ENCODE measurements around the gene RBMS3.

RBMS3 gene

GRCh38 chr3:29747991-29748390 is 467.1 kb downstream of the RBMS3 start:
- H3K27ac ChIP-seq (ENCODE audit: low read depth, low read length) = no peak overlapping the region
- H3K9ac ChIP-seq (ENCODE audit: low read length) = no peak overlapping the region
- peaks cover 2% of the 10 kb centered on the region for H3K9me3 ChIP-seq (ENCODE audit: insufficient read depth, low read depth, low read length)
- no peaks in the 10 kb centered on the region for H3K79me1 ChIP-seq (ENCODE audit: low read length)
- H4K91ac ChIP-seq (ENCODE audit: low read depth, low read length) = no peak overlapping the region
- H3K23ac ChIP-seq (ENCODE audit: low read length) = no peak overlapping the region
- no peak overlapping the region for H3K4ac ChIP-seq (ENCODE audit: low read depth, low read length)
- no peak overlapping the region for H2BK5ac ChIP-seq (ENCODE audit: low read depth, low read length, poor library complexity)
- H2BK120ac ChIP-seq (ENCODE audit: insufficient read depth, low read length, poor library complexity) = no peak overlapping the region
- H3K27me3 ChIP-seq (ENCODE audit: insufficient read depth, low read length) = no peaks in the 10 kb centered on the region
- H3K4me3 ChIP-seq (ENCODE audit: low read depth, low read length) = no peak overlapping the region
- no peaks in the 10 kb centered on the region for H3K36me3 ChIP-seq (ENCODE audit: control insufficient read depth in 1 of 2, insufficient read depth in 2 of 2, low read length in 2 of 2)
- no peak overlapping the region for H2BK12ac ChIP-seq (ENCODE audit: low read length)
- no peak overlapping the region for H2AFZ ChIP-seq (ENCODE audit: insufficient read depth, low read length, poor library complexity)
- no peaks in the 10 kb centered on the region for H3K79me2 ChIP-seq (ENCODE audit: control insufficient read depth, insufficient read depth, low read length, poor library complexity)
- no peak overlapping the region for H3K14ac ChIP-seq (ENCODE audit: low read length)
- no peak overlapping the region for H3K4me2 ChIP-seq (ENCODE audit: low read length)
- H3K4me1 ChIP-seq (ENCODE audit: control insufficient read depth in 1 of 2, insufficient read depth in 2 of 2, low read length in 2 of 2) = no peaks in the 10 kb centered on the region
- H4K12ac ChIP-seq (ENCODE audit: low read depth, low read length) = no peak overlapping the region
- no peak overlapping the region for H2AK5ac ChIP-seq (ENCODE audit: low read length)
- DNase-seq = no peak
- H4K8ac ChIP-seq (ENCODE audit: low read depth, low read length) = no peak overlapping the region
- H3K18ac ChIP-seq (ENCODE audit: low read length) = no peak overlapping the region

GRCh38 chr3:29751647-29752314 is 470.9 kb downstream of the RBMS3 start:
- Histone ChIP-seq H3K4me2 (ENCODE audit: low read length) (no peak overlapping the region), H2AK5ac (ENCODE audit: low read length) (no peak overlapping the region), H4K8ac (ENCODE audit: low read depth, low read length) (no peak overlapping the region), H4K91ac (ENCODE audit: low read depth, low read length) (no peak overlapping the region), H3K27ac (ENCODE audit: low read depth, low read length) (no peak overlapping the region), H3K4me1 (ENCODE audit: control insufficient read depth in 1 of 2, insufficient read depth in 2 of 2, low read length in 2 of 2) (peaks cover 0 to 2% of the 10 kb centered on the region in 2 experiments), H2BK5ac (ENCODE audit: low read depth, low read length, poor library complexity) (no peak overlapping the region), H3K9me3 (ENCODE audit: insufficient read depth, low read depth, low read length) (peaks cover 2% of the 10 kb centered on the region), H3K27me3 (ENCODE audit: insufficient read depth, low read length) (no peaks in the 10 kb centered on the region), H3K36me3 (ENCODE audit: control insufficient read depth in 1 of 2, insufficient read depth in 2 of 2, low read length in 2 of 2) (peaks cover 0 to 2% of the 10 kb centered on the region in 2 experiments), H2AFZ (ENCODE audit: insufficient read depth, low read length, poor library complexity) (no peak overlapping the region), H3K79me1 (ENCODE audit: low read length) (peaks cover 2% of the 10 kb centered on the region), H3K9ac (ENCODE audit: low read length) (no peak overlapping the region), H3K23ac (ENCODE audit: low read length) (no peak overlapping the region), H3K4me3 (ENCODE audit: low read depth, low read length) (no peak overlapping the region), H3K79me2 (ENCODE audit: control insufficient read depth, insufficient read depth, low read length, poor library complexity) (no peaks in the 10 kb centered on the region), H3K14ac (ENCODE audit: low read length) (no peak overlapping the region), H2BK120ac (ENCODE audit: insufficient read depth, low read length, poor library complexity) (no peak overlapping the region), H4K12ac (ENCODE audit: low read depth, low read length) (no peak overlapping the region), H3K18ac (ENCODE audit: low read length) (no peak overlapping the region), H2BK12ac (ENCODE audit: low read length) (no peak overlapping the region), H3K4ac (ENCODE audit: low read depth, low read length) (no peak overlapping the region)
- DNase-seq = no peak
- no CpG with 5 or more reads among the region's 9 CpGs for WGBS (ENCODE audit: extremely low coverage, insufficient coverage, insufficient read length)

GRCh38 chr3:29754346-29754745 is 473.5 kb downstream of the RBMS3 start:
- Histone ChIP-seq H3K18ac (ENCODE audit: low read length) (no peak overlapping the region), H2AK5ac (ENCODE audit: low read length) (no peak overlapping the region), H3K4me2 (ENCODE audit: low read length) (no peak overlapping the region), H3K27me3 (ENCODE audit: insufficient read depth, low read length) (no peaks in the 10 kb centered on the region), H2BK5ac (ENCODE audit: low read depth, low read length, poor library complexity) (no peak overlapping the region), H3K79me2 (ENCODE audit: control insufficient read depth, insufficient read depth, low read length, poor library complexity) (no peaks in the 10 kb centered on the region), H3K9ac (ENCODE audit: low read length) (no peak overlapping the region), H3K14ac (ENCODE audit: low read length) (no peak overlapping the region), H3K9me3 (ENCODE audit: insufficient read depth, low read depth, low read length) (peaks cover 2% of the 10 kb centered on the region), H4K12ac (ENCODE audit: low read depth, low read length) (no peak overlapping the region), H3K36me3 (ENCODE audit: control insufficient read depth in 1 of 2, insufficient read depth in 2 of 2, low read length in 2 of 2) (peaks cover 0 to 2% of the 10 kb centered on the region in 2 experiments), H4K91ac (ENCODE audit: low read depth, low read length) (no peak overlapping the region), H3K27ac (ENCODE audit: low read depth, low read length) (no peak overlapping the region), H3K23ac (ENCODE audit: low read length) (no peak overlapping the region), H3K4me1 (ENCODE audit: control insufficient read depth in 1 of 2, insufficient read depth in 2 of 2, low read length in 2 of 2) (peaks cover 0 to 3% of the 10 kb centered on the region in 2 experiments), H3K79me1 (ENCODE audit: low read length) (peaks cover 2% of the 10 kb centered on the region), H3K4me3 (ENCODE audit: low read depth, low read length) (no peak overlapping the region), H2BK12ac (ENCODE audit: low read length) (no peak overlapping the region), H2AFZ (ENCODE audit: insufficient read depth, low read length, poor library complexity) (no peak overlapping the region), H2BK120ac (ENCODE audit: insufficient read depth, low read length, poor library complexity) (no peak overlapping the region), H3K4ac (ENCODE audit: low read depth, low read length) (no peak overlapping the region), H4K8ac (ENCODE audit: low read depth, low read length) (no peak overlapping the region)
- no CpG with 5 or more reads among the region's 1 CpG for WGBS (ENCODE audit: extremely low coverage, insufficient coverage, insufficient read length)
- no peak for DNase-seq

GRCh38 chr3:29755416-29755815 is 474.5 kb downstream of the RBMS3 start:
- H3K23ac ChIP-seq (ENCODE audit: low read length) = no peak overlapping the region
- no peak overlapping the region for H3K9ac ChIP-seq (ENCODE audit: low read length)
- H3K79me1 ChIP-seq (ENCODE audit: low read length) = peaks cover 2% of the 10 kb centered on the region
- peak overlapping the region; percentile 54 for H4K12ac ChIP-seq (ENCODE audit: low read depth, low read length)
- H3K9me3 ChIP-seq (ENCODE audit: insufficient read depth, low read depth, low read length) = peaks cover 2% of the 10 kb centered on the region
- peak overlapping the region; percentile 49 for H2BK5ac ChIP-seq (ENCODE audit: low read depth, low read length, poor library complexity)
- no peak overlapping the region for H3K4me3 ChIP-seq (ENCODE audit: low read depth, low read length)
- H3K4me1 ChIP-seq (ENCODE audit: control insufficient read depth in 1 of 2, insufficient read depth in 2 of 2, low read length in 2 of 2) = peaks cover 2 to 6% of the 10 kb centered on the region in 2 experiments
- no peak for DNase-seq
- no peak overlapping the region for H4K8ac ChIP-seq (ENCODE audit: low read depth, low read length)
- no peak overlapping the region for H4K91ac ChIP-seq (ENCODE audit: low read depth, low read length)
- H3K4me2 ChIP-seq (ENCODE audit: low read length) = no peak overlapping the region
- no peak overlapping the region for H3K27ac ChIP-seq (ENCODE audit: low read depth, low read length)
- no peak overlapping the region for H2AFZ ChIP-seq (ENCODE audit: insufficient read depth, low read length, poor library complexity)
- no peaks in the 10 kb centered on the region for H3K79me2 ChIP-seq (ENCODE audit: control insufficient read depth, insufficient read depth, low read length, poor library complexity)
- H3K4ac ChIP-seq (ENCODE audit: low read depth, low read length) = no peak overlapping the region
- no peaks in the 10 kb centered on the region for H3K27me3 ChIP-seq (ENCODE audit: insufficient read depth, low read length)
- no peak overlapping the region for H2AK5ac ChIP-seq (ENCODE audit: low read length)
- no peak overlapping the region for H3K14ac ChIP-seq (ENCODE audit: low read length)
- peaks cover 0 to 2% of the 10 kb centered on the region in 2 experiments for H3K36me3 ChIP-seq (ENCODE audit: control insufficient read depth in 1 of 2, insufficient read depth in 2 of 2, low read length in 2 of 2)
- no peak overlapping the region for H2BK12ac ChIP-seq (ENCODE audit: low read length)
- H3K18ac ChIP-seq (ENCODE audit: low read length) = no peak overlapping the region
- no peak overlapping the region for H2BK120ac ChIP-seq (ENCODE audit: insufficient read depth, low read length, poor library complexity)
- no CpG with 5 or more reads among the region's 1 CpG for WGBS (ENCODE audit: extremely low coverage, insufficient coverage, insufficient read length)
